MM.1S (cell line): ENCODE results near the gene BCL2.

ENCODE experiments used
- CTCF ChIP-seq: fragments of 300-600 bp; sonication (generic); IDR thresholded peaks from 2 replicates; pipeline ENCODE4 v1.5.1; 2016; ENCODE audit warnings: antibody characterized with exemption, low read length, mixed read lengths
- EZH2 ChIP-seq: fragments of 300-600 bp; sonication (generic); optimal IDR thresholded peaks from 2 replicates; pipeline ENCODE3; 2017; ENCODE audit warnings: low read depth, mild to moderate bottlenecking, antibody characterized with exemption, low read length, mixed read lengths
- EZH2phosphoT487 ChIP-seq: fragments of 300-600 bp; sonication (generic); IDR thresholded peaks from 2 replicates; pipeline ENCODE4 v1.6.1; 2018; ENCODE audit warnings: antibody characterized with exemption, low read length

- no peak for TF ChIP-seq CTCF
- TF ChIP-seq EZH2 = no peak
- no peak for TF ChIP-seq EZH2phosphoT487
Measured at GRCh38 chr18:63302636-63303405, 16.7 kb downstream of the BCL2 start.
